Neural progenitor cell (in vitro differentiated cells): ENCODE results near the gene PDE3A. TPM values are rescaled to one million over a fixed set of nuclear protein-coding genes. Genes with fewer than 3 reads are reported as not detected.
A peak's percentile ranks its signal among the peaks of the same experiment; 100 is the strongest.

ENCODE experiments used
- DNase-seq: peaks from one replicate; pipeline ENCODE4 v3.0.0-alpha.2; 2016; ENCODE audit warnings: low spot score
- H2AFZ ChIP-seq: fragments of 200-600 bp; sonication (generic); replicated peaks from 2 replicates; pipeline ENCODE4 v1.6.1; 2016; ENCODE audit warnings: antibody characterized with exemption
- H3F3A ChIP-seq: fragments of 200-600 bp; sonication (generic); 2 replicates; pipeline ENCODE4 v1.6.1; 2016; ENCODE audit warnings: antibody characterized with exemption, low read depth
- H3K27ac ChIP-seq: fragments of 200-600 bp; sonication (generic); 2 replicates; pipeline ENCODE4 v1.5.1; 2016; ENCODE audit warnings: mild to moderate bottlenecking
- H3K27me3 ChIP-seq: fragments of 200-600 bp; sonication (generic); 2 replicates; pipeline ENCODE4 v1.6.1; 2016; ENCODE audit warnings: mild to moderate bottlenecking, moderate library complexity
- H3K36me3 ChIP-seq: fragments of 200-600 bp; sonication (generic); 2 replicates; pipeline ENCODE4 v1.5.1; 2016
- H3K4me1 ChIP-seq: fragments of 200-600 bp; sonication (generic); 2 replicates; pipeline ENCODE4 v1.6.1; 2016; ENCODE audit warnings: mixed run types
- H3K4me2 ChIP-seq: fragments of 200-600 bp; sonication (generic); 2 replicates; pipeline ENCODE4 v1.6.1; 2016
- H3K4me3 ChIP-seq: fragments of 200-600 bp; sonication (generic); 2 replicates; pipeline ENCODE4 v1.5.1; 2016
- H3K79me2 ChIP-seq: fragments of 200-600 bp; sonication (generic); 2 replicates; pipeline ENCODE4 v1.6.1; 2016; ENCODE audit warnings: low read depth
- H3K9ac ChIP-seq: fragments of 200-600 bp; sonication (generic); 2 replicates; pipeline ENCODE4 v1.6.1; 2016
- H3K9me3 ChIP-seq: fragments of 200-600 bp; sonication (generic); 2 replicates; pipeline ENCODE4 v1.5.1; 2016; ENCODE audit warnings: low read depth
- H4K20me1 ChIP-seq: fragments of 200-600 bp; sonication (generic); 2 replicates; pipeline ENCODE4 v1.6.1; 2016; ENCODE audit warnings: low read depth
- H3K27ac Mint-ChIP-seq: 3 replicates; pipeline ENCODE4 v1.8.0; 2021; ENCODE audit warnings: mixed read lengths
- H3K27me3 Mint-ChIP-seq: 2 replicates; pipeline ENCODE4 v1.8.0; 2022; ENCODE audit warnings: low read depth, mild to moderate bottlenecking, inconsistent platforms, moderate library complexity, mixed read lengths; ENCODE audit not compliant: insufficient read depth
- H3K36me3 Mint-ChIP-seq: 3 replicates; pipeline ENCODE4 v1.8.0; 2021; ENCODE audit warnings: mixed read lengths
- H3K4me1 Mint-ChIP-seq: 3 replicates; pipeline ENCODE4 v1.8.0; 2021; ENCODE audit warnings: mixed read lengths
- H3K4me3 Mint-ChIP-seq: 3 replicates; pipeline ENCODE4 v1.8.0; 2021; ENCODE audit warnings: mild to moderate bottlenecking, moderate library complexity, mixed read lengths
- H3K9me3 Mint-ChIP-seq: 3 replicates; pipeline ENCODE4 v1.8.0; 2020; ENCODE audit warnings: mixed read lengths
- EZH2 ChIP-seq: fragments of 200-600 bp; sonication (generic); IDR thresholded peaks from 2 replicates; pipeline ENCODE4 v1.6.1; 2017; ENCODE audit warnings: antibody characterized with exemption, mild to moderate bottlenecking, moderate library complexity
- EZH2phosphoT487 ChIP-seq: fragments of 200-600 bp; sonication (generic); IDR thresholded peaks from 2 replicates; pipeline ENCODE4 v1.6.1; 2017; ENCODE audit warnings: antibody characterized with exemption
- total RNA-seq: library from RNA; depleted of rRNA; stranded (reverse); fragments of >200 nt; gene quantifications from 2 replicates; pipeline ENCODE4 v1.2.3, GENCODE V29; 2015; ENCODE audit warnings: low replicate concordance
- TF ChIP-seq, protein P1 (sequence below): fragments of 200-600 bp; sonication (generic); IDR thresholded peaks from 2 replicates; pipeline ENCODE4 v1.5.1; 2017; ENCODE audit warnings: antibody characterized with exemption, mild to moderate bottlenecking

The PDE3A gene
- total RNA-seq, 1 donor from 2014 or later: 0.47 TPM

DNA sequence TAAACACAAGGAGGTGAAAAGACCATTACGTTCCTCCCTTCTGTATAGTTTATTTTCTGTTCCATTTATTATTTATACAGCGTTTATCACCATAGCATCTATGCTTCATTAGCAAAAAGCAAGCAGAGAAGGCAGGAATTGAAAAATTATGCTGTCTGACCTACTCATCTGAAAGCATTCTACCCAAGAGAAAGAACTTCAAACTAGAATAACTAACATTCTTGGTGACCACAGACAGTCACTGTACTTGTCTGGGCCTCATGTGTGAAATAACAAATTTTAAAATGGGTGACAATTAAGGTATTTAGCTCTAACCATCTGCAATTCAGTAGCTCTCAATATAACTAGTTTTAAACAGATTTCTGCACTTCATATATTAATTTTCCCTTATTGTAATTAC, 29.3 kb upstream of the PDE3A start:
- Histone ChIP-seq H3K79me2 (no peaks in the 10 kb centered on the region), H3K9me3 (no peaks in the 10 kb centered on the region), H3F3A (no peaks in the 10 kb centered on the region), H3K27me3 (no peaks in the 10 kb centered on the region), H3K4me1 (no peaks in the 10 kb centered on the region), H3K4me2 (no peak overlapping the region), H3K27ac (no peak overlapping the region), H3K4me3 (no peak overlapping the region), H4K20me1 (no peaks in the 10 kb centered on the region), H3K36me3 (no peaks in the 10 kb centered on the region), H2AFZ (no peak overlapping the region), H3K9ac (no peak overlapping the region)
- no peak for DNase-seq
- H3K36me3 Mint-ChIP-seq: no peaks in the 10 kb centered on the region
- TF ChIP-seq EZH2phosphoT487 (no peak), EZH2 (no peak)
- TF ChIP-seq, protein P1, sequence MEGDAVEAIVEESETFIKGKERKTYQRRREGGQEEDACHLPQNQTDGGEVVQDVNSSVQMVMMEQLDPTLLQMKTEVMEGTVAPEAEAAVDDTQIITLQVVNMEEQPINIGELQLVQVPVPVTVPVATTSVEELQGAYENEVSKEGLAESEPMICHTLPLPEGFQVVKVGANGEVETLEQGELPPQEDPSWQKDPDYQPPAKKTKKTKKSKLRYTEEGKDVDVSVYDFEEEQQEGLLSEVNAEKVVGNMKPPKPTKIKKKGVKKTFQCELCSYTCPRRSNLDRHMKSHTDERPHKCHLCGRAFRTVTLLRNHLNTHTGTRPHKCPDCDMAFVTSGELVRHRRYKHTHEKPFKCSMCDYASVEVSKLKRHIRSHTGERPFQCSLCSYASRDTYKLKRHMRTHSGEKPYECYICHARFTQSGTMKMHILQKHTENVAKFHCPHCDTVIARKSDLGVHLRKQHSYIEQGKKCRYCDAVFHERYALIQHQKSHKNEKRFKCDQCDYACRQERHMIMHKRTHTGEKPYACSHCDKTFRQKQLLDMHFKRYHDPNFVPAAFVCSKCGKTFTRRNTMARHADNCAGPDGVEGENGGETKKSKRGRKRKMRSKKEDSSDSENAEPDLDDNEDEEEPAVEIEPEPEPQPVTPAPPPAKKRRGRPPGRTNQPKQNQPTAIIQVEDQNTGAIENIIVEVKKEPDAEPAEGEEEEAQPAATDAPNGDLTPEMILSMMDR: no peak
- no peak overlapping the region for H3K4me3 Mint-ChIP-seq
- H3K9me3 Mint-ChIP-seq: peaks cover 15% of the 10 kb centered on the region
- no peaks in the 10 kb centered on the region for H3K4me1 Mint-ChIP-seq
- H3K27ac Mint-ChIP-seq: no peak overlapping the region
- H3K27me3 Mint-ChIP-seq: no peaks in the 10 kb centered on the region

DNA sequence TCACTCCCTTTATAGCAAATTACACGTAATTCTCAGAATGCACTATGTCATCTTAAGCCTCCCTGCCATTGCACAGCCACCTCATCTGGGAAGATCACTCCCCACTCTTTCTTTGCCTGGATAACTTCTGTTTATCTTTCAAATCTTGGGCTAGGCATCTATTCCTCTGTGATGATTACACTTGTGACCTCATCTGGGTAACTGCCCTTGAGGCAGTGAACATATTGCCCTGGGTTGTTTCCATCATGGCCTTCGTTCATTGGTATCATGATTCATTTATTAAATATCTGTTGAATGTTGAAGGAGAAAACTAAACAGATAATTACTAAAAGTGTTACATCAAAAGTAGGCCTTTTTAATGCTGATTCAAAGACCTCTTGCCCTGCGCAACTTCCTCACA, 26.2 kb upstream of the PDE3A start:
- Histone ChIP-seq H3K9me3 (no peaks in the 10 kb centered on the region), H4K20me1 (no peaks in the 10 kb centered on the region), H3K4me2 (no peak overlapping the region), H3K4me1 (no peaks in the 10 kb centered on the region), H3K9ac (no peak overlapping the region), H3K79me2 (no peaks in the 10 kb centered on the region), H3F3A (no peaks in the 10 kb centered on the region), H3K27ac (no peak overlapping the region), H2AFZ (no peak overlapping the region), H3K27me3 (no peaks in the 10 kb centered on the region), H3K4me3 (no peak overlapping the region), H3K36me3 (no peaks in the 10 kb centered on the region)
- no peaks in the 10 kb centered on the region for H3K36me3 Mint-ChIP-seq
- no peak for DNase-seq
- no peak overlapping the region for H3K4me3 Mint-ChIP-seq
- no peaks in the 10 kb centered on the region for H3K27me3 Mint-ChIP-seq
- TF ChIP-seq, protein P1: no peak
- TF ChIP-seq EZH2 (no peak), EZH2phosphoT487 (no peak)
- peaks cover 2% of the 10 kb centered on the region for H3K4me1 Mint-ChIP-seq
- peaks cover 2% of the 10 kb centered on the region for H3K9me3 Mint-ChIP-seq
- H3K27ac Mint-ChIP-seq: no peak overlapping the region

DNA sequence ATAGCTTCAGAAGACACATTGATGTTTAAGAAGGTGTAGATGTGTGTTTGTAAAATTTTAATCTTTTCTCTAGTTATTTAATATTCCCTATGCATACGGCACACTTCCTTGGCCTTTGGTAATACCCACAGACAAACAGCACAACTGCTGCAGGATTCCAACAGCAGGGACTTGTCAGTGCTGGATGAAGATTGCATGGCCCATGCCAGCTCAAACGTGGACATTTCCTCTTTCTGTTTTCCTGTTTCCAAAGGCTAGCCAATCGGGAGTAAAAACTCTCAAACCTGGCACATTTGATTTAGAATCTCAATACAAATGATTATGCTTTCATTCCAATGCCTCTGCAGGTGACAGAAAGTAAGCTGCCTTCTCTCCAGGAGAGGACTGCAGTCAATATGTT, 22.5 kb upstream of the PDE3A start:
- peaks cover 2% of the 10 kb centered on the region for H3K27me3 Mint-ChIP-seq
- no peak overlapping the region for H3K4me3 Mint-ChIP-seq
- no peak overlapping the region for H3K27ac Mint-ChIP-seq

More for the DNA sequence above, 22.5 kb upstream of the PDE3A start:
- H3K9me3 Mint-ChIP-seq: no peaks in the 10 kb centered on the region
- Histone ChIP-seq H4K20me1 (no peaks in the 10 kb centered on the region), H3K9ac (no peak overlapping the region), H3K27me3 (no peaks in the 10 kb centered on the region), H3K36me3 (no peaks in the 10 kb centered on the region), H2AFZ (peak overlapping the region; percentile 96), H3K9me3 (no peaks in the 10 kb centered on the region), H3K4me3 (no peak overlapping the region), H3K79me2 (no peaks in the 10 kb centered on the region), H3F3A (no peaks in the 10 kb centered on the region), H3K4me1 (no peaks in the 10 kb centered on the region), H3K4me2 (no peak overlapping the region), H3K27ac (no peak overlapping the region)
- H3K4me1 Mint-ChIP-seq: peaks cover 2% of the 10 kb centered on the region
- H3K36me3 Mint-ChIP-seq: peaks cover 4% of the 10 kb centered on the region
- no peak for DNase-seq
- TF ChIP-seq EZH2 (no peak), EZH2phosphoT487 (no peak)
- TF ChIP-seq, protein P1: no peak
